ENCODE results near the gene ZDBF2. TPM values are rescaled to one million over a fixed set of nuclear protein-coding genes. Genes with fewer than 3 reads are reported as not detected.

The ZDBF2 gene
- total and polyA plus RNA-seq, 2 of the 8 experiments (the other 6 are each of a cell fraction or from before 2014, with no cell fraction given): 1.5 to 17.2 TPM

GRCh38 chr2:206296128-206296527, 21.7 kb downstream of the ZDBF2 start:
- Histone ChIP-seq H3K9ac (replicated peaks in 1 of 4; ENCODE audit: extremely low read depth in 1 of 4, low read depth in 3 of 4, low read length in 3 of 4) (no peak overlapping the region), H3K4me1 (replicated peaks in 1 of 4; ENCODE audit: control insufficient read depth in 3 of 4, insufficient read depth in 4 of 4, low read length in 3 of 4) (no peaks in the 10 kb centered on the region), H2AK5ac (ENCODE audit: low read depth, low read length) (no peak overlapping the region), H3K79me1 (ENCODE audit: low read depth, low read length) (no peaks in the 10 kb centered on the region), H2BK15ac (ENCODE audit: low read length) (no peak overlapping the region), H3K18ac (ENCODE audit: extremely low read depth, low read length) (no peak overlapping the region), H3K4ac (replicated peaks; ENCODE audit: insufficient read length, low read depth, low read length) (no peak overlapping the region), H3K9me3 (ENCODE audit: insufficient read depth in 2 of 2, low read depth in 1 of 2, low read length in 1 of 2) (peaks cover 1 to 2% of the 10 kb centered on the region in 2 experiments; a peak in 2 of 4 replicates), H2BK12ac (ENCODE audit: low read depth, low read length) (no peak overlapping the region), H4K8ac (ENCODE audit: extremely low read depth, insufficient read depth, low read length) (no peak overlapping the region), H3K79me2 (ENCODE audit: control insufficient read depth in 1 of 2, insufficient read depth in 2 of 2, low read length in 2 of 2) (no peaks in the 10 kb centered on the region), H3K36me3 (ENCODE audit: control insufficient read depth in 2 of 4, insufficient read depth in 4 of 4, low read length in 3 of 4) (peaks cover 0 to 5% (median 1%) of the 10 kb centered on the region in 4 experiments; a peak in 3 of 8 replicates), H3K27me3 (replicated peaks in 1 of 4; ENCODE audit: control insufficient read depth in 3 of 4, extremely low read depth in 1 of 4, insufficient read depth in 3 of 4, low read length in 3 of 4) (no peaks in the 10 kb centered on the region), H3K4me3 (ENCODE audit: extremely low read depth in 1 of 4, insufficient read depth in 2 of 4, low read depth in 3 of 4, low read length in 4 of 4) (no peak overlapping the region), H4K5ac (ENCODE audit: insufficient read length, low read depth, low read length) (no peak overlapping the region), H3K4me2 (ENCODE audit: insufficient read depth in 1 of 2, low read depth in 2 of 2, low read length in 2 of 2) (no peak overlapping the region), H3K14ac (ENCODE audit: insufficient read length) (no peak overlapping the region), H4K20me1 (replicated peaks in 1 of 2; ENCODE audit: control insufficient read depth in 1 of 2, insufficient read depth in 2 of 2, low read length in 2 of 2) (no peaks in the 10 kb centered on the region), H3K23ac (ENCODE audit: insufficient read length) (no peak overlapping the region), H2BK20ac (ENCODE audit: low read length) (no peak overlapping the region), H2BK5ac (ENCODE audit: low read depth, low read length) (no peak overlapping the region), H3K27ac (ENCODE audit: low read depth, low read length) (no peak overlapping the region), H2BK120ac (replicated peaks; ENCODE audit: low read depth, low read length) (no peak overlapping the region), H3K23me2 (ENCODE audit: low read depth, low read length) (no peaks in the 10 kb centered on the region), H3K56ac (replicated peaks; ENCODE audit: insufficient read length, low read depth, low read length) (no peak overlapping the region), H2AFZ (ENCODE audit: low read length) (no peak overlapping the region), H4K91ac (replicated peaks; ENCODE audit: insufficient read length, low read length) (no peak overlapping the region)
- FAIRE-seq (no peak), DNase-seq (ENCODE audit: low read depth in 1 of 2, low spot score in 2 of 2) (no peak)
- no peak for TF ChIP-seq CBX8 (IDR thresholded peaks at IDR 0.05; ENCODE audit: borderline replicate concordance, low read depth, low read length)
- TF ChIP-seq, protein P1, sequence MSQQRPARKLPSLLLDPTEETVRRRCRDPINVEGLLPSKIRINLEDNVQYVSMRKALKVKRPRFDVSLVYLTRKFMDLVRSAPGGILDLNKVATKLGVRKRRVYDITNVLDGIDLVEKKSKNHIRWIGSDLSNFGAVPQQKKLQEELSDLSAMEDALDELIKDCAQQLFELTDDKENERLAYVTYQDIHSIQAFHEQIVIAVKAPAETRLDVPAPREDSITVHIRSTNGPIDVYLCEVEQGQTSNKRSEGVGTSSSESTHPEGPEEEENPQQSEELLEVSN (IDR thresholded peaks at IDR 0.05): no peak
- ChIA-PET CTCF (ENCODE audit: partially characterized antibody) (no interaction called here), POLR2A (ENCODE audit: partially characterized antibody) (no interaction called here)
- 89% methylated on average over 3 of the region's 3 CpGs; no CpG with 5 or more reads in 1 of the 2 experiments for WGBS, 2 experiments (ENCODE audit: extremely low coverage in 1 of 2, insufficient coverage in 1 of 2, insufficient read length in 1 of 2, insufficient replicate concordance in 2 of 2, low coverage in 1 of 2, low lambda C conversion rate in 2 of 2, missing lambda C conversion rate in 1 of 2)

Measured in H1 (cell line).